Measurements from ENCODE around the gene PRSS2. TPM values are rescaled to one million over a fixed set of nuclear protein-coding genes. Genes with fewer than 3 reads are reported as not detected.

PRSS2 gene
- total RNA-seq, 2 experiments from 2014 or later, result not detected

DNA sequence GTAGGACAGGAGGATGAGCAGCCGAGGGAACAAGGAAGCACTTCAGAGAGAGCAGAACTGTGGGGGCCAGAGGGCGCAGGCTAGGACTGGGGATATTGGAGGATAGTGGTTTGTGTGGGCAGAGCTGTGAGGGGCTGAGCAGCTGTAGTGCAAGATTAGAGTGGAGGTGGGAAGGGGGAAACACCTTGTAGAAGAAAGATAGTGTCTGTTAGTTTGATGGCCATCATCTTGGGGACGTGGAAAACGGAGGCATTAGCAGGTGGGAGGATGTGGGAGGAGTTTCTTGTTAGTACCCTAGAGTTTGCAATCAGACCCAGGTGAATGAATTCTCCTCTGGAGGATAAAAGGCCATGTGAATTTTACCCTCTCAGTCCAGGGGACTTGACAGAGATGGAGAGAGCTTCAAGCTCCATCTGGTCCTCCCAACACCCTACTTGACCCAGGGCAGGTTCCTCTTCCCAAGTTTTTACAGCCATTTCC, 34.0 kb downstream of the PRSS2 start:
- H3K36me3 Mint-ChIP-seq (ENCODE audit: low read depth), result peaks cover 71% of the 10 kb centered on the region
- H3K27ac Mint-ChIP-seq, result peak overlapping the region; percentile 98
- Histone ChIP-seq H3K9me3 (ENCODE audit: control insufficient read depth in 1 of 2, insufficient read depth in 1 of 2, low read length in 2 of 2) (no peaks in the 10 kb centered on the region), H3K4me1 (ENCODE audit: insufficient read depth, low read length) (peaks cover 99% of the 10 kb centered on the region), H3K36me3 (ENCODE audit: insufficient read depth, low read length) (peaks cover 45% of the 10 kb centered on the region), H3K27me3 (ENCODE audit: control insufficient read depth in 1 of 2, insufficient read depth in 2 of 2, low read length in 2 of 2) (no peaks in the 10 kb centered on the region), H3K4me3 (ENCODE audit: low read length) (peak overlapping the region; percentile 14), H3K27ac (ENCODE audit: low read depth in 1 of 2, low read length in 2 of 2) (peak overlapping the region; percentile 95 to 99)
- peaks cover 98% of the 10 kb centered on the region for H3K4me1 Mint-ChIP-seq (ENCODE audit: low read depth)
- H3K4me3 Mint-ChIP-seq, result peak overlapping the region; percentile 79
- TF ChIP-seq CTCF (IDR thresholded peaks at IDR 0.05), result no peak
- POLR2A ChIA-PET, result interaction anchor here (0.7 to 30.9 kb wide), 7 partner anchors 8 to 505 kb away, joined by 3 to 5733 read pairs (median 3); partner anchors contain the start of gene EPHB6
- CTCF ChIA-PET, result no interaction called here
- H3K9me3 Mint-ChIP-seq, result no peaks in the 10 kb centered on the region
- intact Hi-C loops (cut with DNase I, micrococcal nuclease), result loop anchor here in 1 of 2 experiments (5.0 kb wide), 1 partner anchor 578 kb away; the partner anchor contains the start of gene ZYX
- ATAC-seq (ENCODE audit: poor library complexity) (no peak), DNase-seq (peak in 6 of 14 experiments; percentile 36 to 74 (median 63))
- no peaks in the 10 kb centered on the region for H3K27me3 Mint-ChIP-seq

DNA sequence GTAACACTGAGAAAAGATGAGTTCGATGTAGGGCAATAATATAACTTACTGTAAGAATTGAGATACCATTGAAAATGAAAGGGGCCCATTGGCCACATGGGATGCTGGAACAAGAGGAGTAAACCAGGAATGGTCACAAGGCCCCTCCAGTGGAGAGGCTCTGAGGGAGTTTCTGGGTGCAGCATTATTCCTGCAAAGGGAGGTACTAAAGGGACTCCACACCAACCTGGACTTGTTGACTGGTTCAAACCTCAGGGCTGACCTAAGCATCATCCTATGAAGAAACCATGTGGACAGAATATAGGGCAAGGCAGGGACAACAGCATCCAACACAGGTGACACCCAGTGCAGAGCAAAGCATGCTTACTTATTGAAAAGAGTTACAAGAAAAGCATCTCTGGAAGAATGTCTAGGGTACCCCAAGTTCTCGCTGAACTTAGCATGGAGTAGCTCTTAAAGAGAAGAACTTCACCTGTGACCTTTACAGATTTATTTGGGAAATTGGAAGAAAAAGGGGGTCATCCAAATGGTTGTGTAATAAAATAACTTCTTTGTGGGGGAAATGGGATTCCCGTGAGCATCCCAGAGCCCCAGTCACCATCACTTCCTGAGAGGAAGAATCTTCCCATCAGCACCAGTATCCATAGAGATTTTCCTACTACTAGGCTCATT, 34.7 kb downstream of the PRSS2 start:
- CTCF ChIA-PET, result interaction anchor here (1.2 kb wide), 1 partner anchor 173 kb away, joined by 3 read pairs; no protein-coding TSS in a partner anchor
- Mint-ChIP-seq H3K27ac (peak overlapping the region; percentile 98), H3K4me1 (ENCODE audit: low read depth) (peaks cover 98% of the 10 kb centered on the region), H3K36me3 (ENCODE audit: low read depth) (peaks cover 64% of the 10 kb centered on the region), H3K4me3 (peak overlapping the region; percentile 79), H3K27me3 (no peaks in the 10 kb centered on the region), H3K9me3 (no peaks in the 10 kb centered on the region)
- peak overlapping the region; percentile 95 to 99 for H3K27ac ChIP-seq (ENCODE audit: low read depth in 1 of 2, low read length in 2 of 2)
- peaks cover 99% of the 10 kb centered on the region for H3K4me1 ChIP-seq (ENCODE audit: insufficient read depth, low read length)
- peaks cover 37% of the 10 kb centered on the region for H3K36me3 ChIP-seq (ENCODE audit: insufficient read depth, low read length)
- H3K9me3 ChIP-seq (ENCODE audit: control insufficient read depth in 1 of 2, insufficient read depth in 1 of 2, low read length in 2 of 2), result no peaks in the 10 kb centered on the region
- POLR2A ChIA-PET, result interaction anchor here (0.7 to 30.9 kb wide), 11 partner anchors 10 to 506 kb away, joined by 3 to 5733 read pairs (median 33); partner anchors contain the start of gene EPHB6
- TF ChIP-seq CTCF (IDR thresholded peaks at IDR 0.05), result no peak
- H3K27me3 ChIP-seq (ENCODE audit: control insufficient read depth in 1 of 2, insufficient read depth in 2 of 2, low read length in 2 of 2), result no peaks in the 10 kb centered on the region
- DNase-seq, result peak in 3 of 14 experiments; percentile 13 to 37 (median 20)
- no peak for ATAC-seq (ENCODE audit: poor library complexity)
- intact Hi-C loops (cut with DNase I, micrococcal nuclease), result loop anchor here in 1 of 2 experiments (5.0 kb wide), 1 partner anchor 577 kb away; the partner anchor contains the start of gene ZYX
- peak overlapping the region; percentile 14 for H3K4me3 ChIP-seq (ENCODE audit: low read length)

DNA sequence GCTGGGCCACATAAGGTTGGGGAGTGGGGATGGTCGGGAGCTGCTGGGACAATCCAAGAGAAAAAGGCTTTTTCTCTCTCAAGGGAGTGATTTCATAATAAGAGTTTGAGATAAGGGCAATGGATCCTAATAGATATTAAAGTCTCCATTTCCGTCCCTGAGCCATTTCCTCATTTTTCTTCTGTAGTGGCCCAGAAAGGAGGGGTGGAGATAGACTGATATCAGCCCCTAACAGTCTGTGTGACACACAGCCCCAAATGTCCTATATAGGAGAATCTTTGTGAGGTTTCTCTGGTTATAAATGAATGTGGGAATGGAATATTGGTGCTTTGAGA, 35.2 kb downstream of the PRSS2 start:
- no peaks in the 10 kb centered on the region for H3K9me3 Mint-ChIP-seq
- peaks cover 32% of the 10 kb centered on the region for H3K36me3 ChIP-seq (ENCODE audit: insufficient read depth, low read length)
- intact Hi-C loops (cut with DNase I, micrococcal nuclease), result loop anchor here in 1 of 2 experiments (5.0 kb wide), 1 partner anchor 576 kb away; the partner anchor contains the start of gene ZYX
- ATAC-seq (ENCODE audit: poor library complexity) (no peak), DNase-seq (peak in 3 of 14 experiments; percentile 6 to 39 (median 32))
- no peaks in the 10 kb centered on the region for H3K27me3 Mint-ChIP-seq
- peaks cover 59% of the 10 kb centered on the region for H3K36me3 Mint-ChIP-seq (ENCODE audit: low read depth)
- peak overlapping the region; percentile 77 for H3K4me3 Mint-ChIP-seq
- no peak for TF ChIP-seq CTCF (IDR thresholded peaks at IDR 0.05)
- no peak overlapping the region for H3K4me3 ChIP-seq (ENCODE audit: low read length)
- no peaks in the 10 kb centered on the region for H3K9me3 ChIP-seq (ENCODE audit: control insufficient read depth in 1 of 2, insufficient read depth in 1 of 2, low read length in 2 of 2)
- peak overlapping the region; percentile 95 to 99 for H3K27ac ChIP-seq (ENCODE audit: low read depth in 1 of 2, low read length in 2 of 2)
- CTCF ChIA-PET, result interaction anchor here (1.2 kb wide), 1 partner anchor 173 kb away, joined by 3 read pairs; no protein-coding TSS in a partner anchor
- H3K27me3 ChIP-seq (ENCODE audit: control insufficient read depth in 1 of 2, insufficient read depth in 2 of 2, low read length in 2 of 2), result no peaks in the 10 kb centered on the region
- peak overlapping the region; percentile 98 for H3K27ac Mint-ChIP-seq
- peaks cover 96% of the 10 kb centered on the region for H3K4me1 ChIP-seq (ENCODE audit: insufficient read depth, low read length)
- H3K4me1 Mint-ChIP-seq (ENCODE audit: low read depth), result peaks cover 98% of the 10 kb centered on the region
- POLR2A ChIA-PET, result interaction anchor here (0.7 to 30.9 kb wide), 11 partner anchors 9 to 507 kb away, joined by 3 to 5733 read pairs (median 33); partner anchors contain the start of gene EPHB6
